Measurements from ENCODE around the gene DAPK1.

Gene DAPK1

DNA sequence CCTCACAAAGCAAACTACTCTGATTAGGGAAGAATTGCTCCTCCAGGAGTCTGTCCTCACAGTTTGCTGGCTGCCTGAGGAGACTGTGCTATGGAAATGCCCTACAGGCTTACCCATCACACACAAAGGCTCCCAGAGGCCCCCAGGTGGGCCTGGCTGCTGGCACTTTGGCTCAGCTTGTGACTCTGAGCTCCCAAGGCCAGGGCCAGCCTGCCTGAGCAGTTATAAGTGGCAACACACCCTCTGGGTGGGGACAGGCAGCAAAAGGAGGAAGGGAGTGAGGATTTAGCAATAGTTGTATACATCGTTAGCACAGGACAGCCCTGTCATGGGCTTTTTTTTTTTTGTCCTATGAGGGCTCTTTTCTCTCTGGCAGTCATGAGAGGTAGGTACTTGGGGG lies 103.5 kb downstream of the DAPK1 start (continued):
- TF ChIP-seq, protein P1, sequence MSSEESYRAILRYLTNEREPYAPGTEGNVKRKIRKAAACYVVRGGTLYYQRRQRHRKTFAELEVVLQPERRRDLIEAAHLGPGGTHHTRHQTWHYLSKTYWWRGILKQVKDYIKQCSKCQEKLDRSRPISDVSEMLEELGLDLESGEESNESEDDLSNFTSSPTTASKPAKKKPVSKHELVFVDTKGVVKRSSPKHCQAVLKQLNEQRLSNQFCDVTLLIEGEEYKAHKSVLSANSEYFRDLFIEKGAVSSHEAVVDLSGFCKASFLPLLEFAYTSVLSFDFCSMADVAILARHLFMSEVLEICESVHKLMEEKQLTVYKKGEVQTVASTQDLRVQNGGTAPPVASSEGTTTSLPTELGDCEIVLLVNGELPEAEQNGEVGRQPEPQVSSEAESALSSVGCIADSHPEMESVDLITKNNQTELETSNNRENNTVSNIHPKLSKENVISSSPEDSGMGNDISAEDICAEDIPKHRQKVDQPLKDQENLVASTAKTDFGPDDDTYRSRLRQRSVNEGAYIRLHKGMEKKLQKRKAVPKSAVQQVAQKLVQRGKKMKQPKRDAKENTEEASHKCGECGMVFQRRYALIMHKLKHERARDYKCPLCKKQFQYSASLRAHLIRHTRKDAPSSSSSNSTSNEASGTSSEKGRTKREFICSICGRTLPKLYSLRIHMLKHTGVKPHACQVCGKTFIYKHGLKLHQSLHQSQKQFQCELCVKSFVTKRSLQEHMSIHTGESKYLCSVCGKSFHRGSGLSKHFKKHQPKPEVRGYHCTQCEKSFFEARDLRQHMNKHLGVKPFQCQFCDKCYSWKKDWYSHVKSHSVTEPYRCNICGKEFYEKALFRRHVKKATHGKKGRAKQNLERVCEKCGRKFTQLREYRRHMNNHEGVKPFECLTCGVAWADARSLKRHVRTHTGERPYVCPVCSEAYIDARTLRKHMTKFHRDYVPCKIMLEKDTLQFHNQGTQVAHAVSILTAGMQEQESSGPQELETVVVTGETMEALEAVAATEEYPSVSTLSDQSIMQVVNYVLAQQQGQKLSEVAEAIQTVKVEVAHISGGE (tag by site-specific recombination; conservative IDR thresholded peaks at IDR 0.05; ENCODE audit: low read depth): no peak
- TF ChIP-seq ZBTB7A (tag by site-specific recombination; IDR thresholded peaks at IDR 0.05; ENCODE audit: low read depth) (no peak), KLF1 (tag by site-specific recombination; IDR thresholded peaks at IDR 0.05) (peak; percentile 29; the same call in 1 of the 2 replicates), PRDM1 (tag by site-specific recombination; IDR thresholded peaks at IDR 0.05) (no peak), ZIC2 (tag by site-specific recombination; IDR thresholded peaks at IDR 0.05) (peak; percentile 30; the same call in 1 of the 2 replicates), ZNF157 (tag by site-specific recombination; IDR thresholded peaks at IDR 0.05) (no peak), WT1 (tag by site-specific recombination; IDR thresholded peaks at IDR 0.05) (peak; percentile 60; the same call in 1 of the 2 replicates), ZNF112 (tag by site-specific recombination; IDR thresholded peaks at IDR 0.05) (no peak)

DNA sequence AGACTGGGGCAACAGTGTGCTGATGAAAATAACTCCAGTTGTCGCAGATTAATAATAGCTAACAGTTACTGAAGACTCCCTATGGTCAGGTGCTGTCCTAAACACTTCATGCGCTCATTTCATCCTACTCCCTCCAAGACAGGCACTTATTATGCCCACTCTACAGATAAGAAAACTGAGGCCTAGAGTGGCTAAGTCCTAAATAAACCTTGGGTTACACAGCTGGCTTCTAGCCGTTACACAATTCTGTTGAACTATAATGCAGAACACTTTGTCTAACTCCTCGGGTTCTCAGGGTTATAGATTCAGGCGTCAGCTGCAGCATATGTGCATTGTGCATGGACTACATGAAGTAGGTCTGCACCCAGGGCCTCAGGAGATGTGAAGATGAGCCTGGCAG lies 103.9 kb downstream of the DAPK1 start:
- CTCF ChIA-PET: interaction anchor here (0.7 to 2.0 kb wide), 3 partner anchors 15 to 277 kb away, joined by 3 to 6 read pairs (median 3); no protein-coding TSS in a partner anchor
- peaks cover 0 to 13% of the 10 kb centered on the region in 2 experiments; a peak in 1 of 3 replicates for H3K36me3 ChIP-seq (ENCODE audit: control insufficient read depth in 2 of 2, insufficient read depth in 1 of 2, low read length in 2 of 2)
- POLR2A ChIA-PET: no interaction called here
- H3K4me3 ChIP-seq (ENCODE audit: low read depth, low read length): no peak overlapping the region
- TF ChIP-seq, protein P2, sequence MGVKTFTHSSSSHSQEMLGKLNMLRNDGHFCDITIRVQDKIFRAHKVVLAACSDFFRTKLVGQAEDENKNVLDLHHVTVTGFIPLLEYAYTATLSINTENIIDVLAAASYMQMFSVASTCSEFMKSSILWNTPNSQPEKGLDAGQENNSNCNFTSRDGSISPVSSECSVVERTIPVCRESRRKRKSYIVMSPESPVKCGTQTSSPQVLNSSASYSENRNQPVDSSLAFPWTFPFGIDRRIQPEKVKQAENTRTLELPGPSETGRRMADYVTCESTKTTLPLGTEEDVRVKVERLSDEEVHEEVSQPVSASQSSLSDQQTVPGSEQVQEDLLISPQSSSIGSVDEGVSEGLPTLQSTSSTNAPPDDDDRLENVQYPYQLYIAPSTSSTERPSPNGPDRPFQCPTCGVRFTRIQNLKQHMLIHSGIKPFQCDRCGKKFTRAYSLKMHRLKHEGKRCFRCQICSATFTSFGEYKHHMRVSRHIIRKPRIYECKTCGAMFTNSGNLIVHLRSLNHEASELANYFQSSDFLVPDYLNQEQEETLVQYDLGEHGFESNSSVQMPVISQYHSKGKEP (tag by site-specific recombination; IDR thresholded peaks at IDR 0.05): no peak
- TF ChIP-seq ZNF416 (tag by site-specific recombination; IDR thresholded peaks at IDR 0.05) (no peak), ZNF211 (tag by site-specific recombination; IDR thresholded peaks at IDR 0.05; ENCODE audit: low read depth) (no peak), ZNF792 (tag by site-specific recombination; IDR thresholded peaks at IDR 0.05) (no peak), ZNF341 (tag by site-specific recombination; IDR thresholded peaks at IDR 0.05; ENCODE audit: low read depth) (no peak)
- TF ChIP-seq, protein P3, sequence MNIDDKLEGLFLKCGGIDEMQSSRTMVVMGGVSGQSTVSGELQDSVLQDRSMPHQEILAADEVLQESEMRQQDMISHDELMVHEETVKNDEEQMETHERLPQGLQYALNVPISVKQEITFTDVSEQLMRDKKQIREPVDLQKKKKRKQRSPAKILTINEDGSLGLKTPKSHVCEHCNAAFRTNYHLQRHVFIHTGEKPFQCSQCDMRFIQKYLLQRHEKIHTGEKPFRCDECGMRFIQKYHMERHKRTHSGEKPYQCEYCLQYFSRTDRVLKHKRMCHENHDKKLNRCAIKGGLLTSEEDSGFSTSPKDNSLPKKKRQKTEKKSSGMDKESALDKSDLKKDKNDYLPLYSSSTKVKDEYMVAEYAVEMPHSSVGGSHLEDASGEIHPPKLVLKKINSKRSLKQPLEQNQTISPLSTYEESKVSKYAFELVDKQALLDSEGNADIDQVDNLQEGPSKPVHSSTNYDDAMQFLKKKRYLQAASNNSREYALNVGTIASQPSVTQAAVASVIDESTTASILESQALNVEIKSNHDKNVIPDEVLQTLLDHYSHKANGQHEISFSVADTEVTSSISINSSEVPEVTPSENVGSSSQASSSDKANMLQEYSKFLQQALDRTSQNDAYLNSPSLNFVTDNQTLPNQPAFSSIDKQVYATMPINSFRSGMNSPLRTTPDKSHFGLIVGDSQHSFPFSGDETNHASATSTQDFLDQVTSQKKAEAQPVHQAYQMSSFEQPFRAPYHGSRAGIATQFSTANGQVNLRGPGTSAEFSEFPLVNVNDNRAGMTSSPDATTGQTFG (tag by site-specific recombination; IDR thresholded peaks at IDR 0.05; ENCODE audit: borderline replicate concordance): no peak
- no peak overlapping the region for H3K27ac ChIP-seq (ENCODE audit: extremely low read depth, low read depth, low read length)
- H3K9me3 ChIP-seq (ENCODE audit: control insufficient read depth, insufficient read depth, low read depth, low read length): no peaks in the 10 kb centered on the region
- H3K4me1 ChIP-seq (ENCODE audit: control insufficient read depth, insufficient read depth, low read length): peaks cover 29% of the 10 kb centered on the region

DNA sequence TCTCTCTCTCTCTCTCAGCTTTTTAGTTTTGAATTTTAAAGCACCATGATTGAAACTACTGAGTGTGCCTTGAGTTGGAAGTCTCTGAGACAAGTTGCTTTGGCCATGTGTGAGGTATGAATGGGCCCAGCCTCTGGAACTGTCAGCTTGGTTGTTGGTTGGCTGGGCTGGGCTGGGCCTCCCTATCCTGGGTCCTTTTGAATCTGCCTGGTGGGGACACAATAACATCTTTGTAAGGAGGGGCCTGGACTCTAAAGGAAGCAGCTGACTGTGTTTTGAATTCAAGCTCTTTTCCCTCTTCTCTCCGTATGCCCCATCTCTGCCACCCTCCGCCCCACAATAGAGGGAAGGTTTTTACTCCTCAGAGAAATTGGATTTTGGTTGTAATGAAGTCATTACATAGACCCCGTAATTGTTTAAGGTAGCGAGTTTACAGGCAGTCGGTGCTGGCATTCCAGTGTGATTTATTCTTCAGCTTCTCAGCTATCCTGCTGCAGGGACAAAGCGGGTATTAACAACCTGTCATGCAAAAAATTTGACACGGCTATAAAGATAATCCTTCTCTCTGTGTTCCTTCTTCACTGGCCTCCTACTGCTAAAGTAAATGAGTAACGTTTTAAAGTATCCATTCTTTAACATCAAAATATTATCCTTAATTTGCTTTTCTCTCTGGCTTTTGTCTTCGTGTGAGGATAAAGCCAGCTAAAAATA lies 105.4 kb downstream of the DAPK1 start:
- no peak overlapping the region for H3K4me3 ChIP-seq (ENCODE audit: low read depth, low read length)
- POLR2A ChIA-PET: interaction anchor here (0.7 to 1.3 kb wide), 2 partner anchors 33 to 87 kb away, joined by 3 to 6 read pairs; no protein-coding TSS in a partner anchor
- H3K4me1 ChIP-seq (ENCODE audit: control insufficient read depth, insufficient read depth, low read length): peaks cover 32% of the 10 kb centered on the region
- peaks cover 0 to 23% of the 10 kb centered on the region in 2 experiments; a peak in 1 of 3 replicates for H3K36me3 ChIP-seq (ENCODE audit: control insufficient read depth in 2 of 2, insufficient read depth in 1 of 2, low read length in 2 of 2)
- CTCF ChIA-PET: interaction anchor here (0.7 to 0.9 kb wide), 2 partner anchors 65 to 173 kb away, joined by 3 to 4 read pairs; no protein-coding TSS in a partner anchor
- no peaks in the 10 kb centered on the region for H3K9me3 ChIP-seq (ENCODE audit: control insufficient read depth, insufficient read depth, low read depth, low read length)
- peak overlapping the region; percentile 79 for H3K27ac ChIP-seq (ENCODE audit: extremely low read depth, low read depth, low read length)
- TF ChIP-seq ZSCAN23 (tag by site-specific recombination; IDR thresholded peaks at IDR 0.05) (no peak), WT1 (tag by site-specific recombination; IDR thresholded peaks at IDR 0.05) (peak; percentile 62), ZSCAN16 (tag by site-specific recombination; IDR thresholded peaks at IDR 0.05) (no peak)
- TF ChIP-seq, protein P4, sequence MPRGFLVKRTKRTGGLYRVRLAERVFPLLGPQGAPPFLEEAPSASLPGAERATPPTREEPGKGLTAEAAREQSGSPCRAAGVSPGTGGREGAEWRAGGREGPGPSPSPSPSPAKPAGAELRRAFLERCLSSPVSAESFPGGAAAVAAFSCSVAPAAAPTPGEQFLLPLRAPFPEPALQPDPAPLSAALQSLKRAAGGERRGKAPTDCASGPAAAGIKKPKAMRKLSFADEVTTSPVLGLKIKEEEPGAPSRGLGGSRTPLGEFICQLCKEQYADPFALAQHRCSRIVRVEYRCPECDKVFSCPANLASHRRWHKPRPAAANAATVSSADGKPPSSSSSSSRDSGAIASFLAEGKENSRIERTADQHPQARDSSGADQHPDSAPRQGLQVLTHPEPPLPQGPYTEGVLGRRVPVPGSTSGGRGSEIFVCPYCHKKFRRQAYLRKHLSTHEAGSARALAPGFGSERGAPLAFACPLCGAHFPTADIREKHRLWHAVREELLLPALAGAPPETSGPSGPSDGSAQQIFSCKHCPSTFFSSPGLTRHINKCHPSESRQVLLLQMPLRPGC (tag by site-specific recombination; IDR thresholded peaks at IDR 0.05): peak; percentile 68
- TF ChIP-seq, protein P5, sequence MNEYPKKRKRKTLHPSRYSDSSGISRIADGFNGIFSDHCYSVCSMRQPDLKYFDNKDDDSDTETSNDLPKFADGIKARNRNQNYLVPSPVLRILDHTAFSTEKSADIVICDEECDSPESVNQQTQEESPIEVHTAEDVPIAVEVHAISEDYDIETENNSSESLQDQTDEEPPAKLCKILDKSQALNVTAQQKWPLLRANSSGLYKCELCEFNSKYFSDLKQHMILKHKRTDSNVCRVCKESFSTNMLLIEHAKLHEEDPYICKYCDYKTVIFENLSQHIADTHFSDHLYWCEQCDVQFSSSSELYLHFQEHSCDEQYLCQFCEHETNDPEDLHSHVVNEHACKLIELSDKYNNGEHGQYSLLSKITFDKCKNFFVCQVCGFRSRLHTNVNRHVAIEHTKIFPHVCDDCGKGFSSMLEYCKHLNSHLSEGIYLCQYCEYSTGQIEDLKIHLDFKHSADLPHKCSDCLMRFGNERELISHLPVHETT (tag by site-specific recombination; IDR thresholded peaks at IDR 0.05): 0 out of 2 replicates have a peak, but pooled peaks have one; percentile 50
- TF ChIP-seq, protein P6, sequence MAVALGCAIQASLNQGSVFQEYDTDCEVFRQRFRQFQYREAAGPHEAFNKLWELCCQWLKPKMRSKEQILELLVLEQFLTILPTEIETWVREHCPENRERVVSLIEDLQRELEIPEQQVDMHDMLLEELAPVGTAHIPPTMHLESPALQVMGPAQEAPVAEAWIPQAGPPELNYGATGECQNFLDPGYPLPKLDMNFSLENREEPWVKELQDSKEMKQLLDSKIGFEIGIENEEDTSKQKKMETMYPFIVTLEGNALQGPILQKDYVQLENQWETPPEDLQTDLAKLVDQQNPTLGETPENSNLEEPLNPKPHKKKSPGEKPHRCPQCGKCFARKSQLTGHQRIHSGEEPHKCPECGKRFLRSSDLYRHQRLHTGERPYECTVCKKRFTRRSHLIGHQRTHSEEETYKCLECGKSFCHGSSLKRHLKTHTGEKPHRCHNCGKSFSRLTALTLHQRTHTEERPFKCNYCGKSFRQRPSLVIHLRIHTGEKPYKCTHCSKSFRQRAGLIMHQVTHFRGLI (tag by site-specific recombination; IDR thresholded peaks at IDR 0.05): peak; percentile 73; the same call in 1 of the 2 replicates
